Muscle of leg (tissue), 11 donors: ENCODE data around the gene TGFB2. TPM values are rescaled to one million over a fixed set of nuclear protein-coding genes. Genes with fewer than 3 reads are reported as not detected.

Experiments
- DNase-seq: peaks from one replicate; pipeline ENCODE4 v3.0.0; 2013
- H3K27ac ChIP-seq: one replicate; pipeline ENCODE4 v1.5.1; 2013; ENCODE audit warnings: mild to moderate bottlenecking, low read length, control low read depth
- H3K27me3 ChIP-seq: one replicate; pipeline ENCODE4 v1.6.1; 2013; ENCODE audit warnings: low read length; ENCODE audit not compliant: control insufficient read depth, insufficient read depth
- H3K36me3 ChIP-seq: one replicate; pipeline ENCODE4 v1.6.1; 2013; ENCODE audit warnings: low read length; ENCODE audit not compliant: control insufficient read depth, insufficient read depth
- H3K4me1 ChIP-seq: one replicate; pipeline ENCODE4 v1.6.1; 2013; ENCODE audit warnings: low read length; ENCODE audit not compliant: control insufficient read depth, insufficient read depth
- H3K4me3 ChIP-seq: one replicate; pipeline ENCODE4 v1.5.1; 2013; ENCODE audit warnings: low read length, control low read depth
- H3K9me3 ChIP-seq: replicated peaks from 2 replicates; pipeline ENCODE4 v1.6.1; 2013; ENCODE audit warnings: low read depth, low read length; ENCODE audit not compliant: control insufficient read depth
- WGBS: methylation state at CpG from one replicate; pipeline ENCODE4 v1.1.5; 2013; ENCODE audit warnings: missing lambda C conversion rate; ENCODE audit not compliant: insufficient coverage; 5-methylcytosine and 5-hydroxymethylcytosine counted together
- polyA plus RNA-seq, 8 donors: library from polyadenylated mRNA; unstranded; fragments of 120-200 nt; gene quantifications; one replicate each; pipeline versions ENCODE4 v1.2.1 to v1.2.3, GENCODE V29; 2013; ENCODE audit warnings: inconsistent platforms in 1 of 8, low replicate concordance in 1 of 8; ENCODE audit not compliant: insufficient read length in 8 of 8, insufficient read depth in 1 of 8
- total RNA-seq: library from RNA; stranded (reverse); fragments of 120-200 nt; gene quantifications from one replicate; pipeline ENCODE4 v1.2.4, GENCODE V29; 2013

Gene TGFB2
- total and polyA plus RNA-seq, 9 donors = 37.2 to 69.2 (median 50.7) TPM

DNA sequence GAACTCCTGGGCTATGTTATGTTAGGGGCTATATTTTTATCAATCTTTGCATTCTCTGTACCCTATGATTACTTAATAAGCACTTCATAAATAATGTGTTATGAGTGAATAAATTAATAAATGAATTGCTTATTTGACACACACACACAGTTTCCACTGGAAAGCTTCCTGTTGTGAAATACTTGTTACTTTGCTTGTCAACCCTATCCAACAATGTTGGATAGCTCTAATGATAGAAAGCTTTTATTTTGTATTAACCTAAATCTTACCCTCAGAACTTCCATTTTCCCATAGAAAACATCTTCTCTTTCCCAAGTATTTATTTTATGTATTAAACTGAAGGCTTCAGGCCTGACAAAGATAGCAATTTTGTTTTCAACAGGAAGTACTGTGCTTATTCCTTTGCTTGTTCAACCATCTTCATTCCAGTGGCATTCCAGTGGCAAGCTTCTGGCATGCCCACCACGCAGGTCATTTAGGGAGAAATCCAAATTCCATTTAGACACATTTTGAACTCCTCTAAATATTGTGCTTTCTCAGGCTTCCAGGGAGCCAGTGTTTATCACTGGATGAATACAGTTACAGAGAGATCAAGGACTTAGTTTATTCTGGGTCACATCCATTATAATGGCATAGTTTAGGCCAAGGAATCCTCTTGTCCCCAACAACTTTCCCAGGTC lies 134.4 kb downstream of the TGFB2 start:
- Histone ChIP-seq H3K4me1 (peaks cover 12% of the 10 kb centered on the region), H3K9me3 (no peaks in the 10 kb centered on the region), H3K27ac (peak overlapping the region; percentile 56), H3K36me3 (no peaks in the 10 kb centered on the region), H3K4me3 (no peak overlapping the region), H3K27me3 (no peaks in the 10 kb centered on the region)
- DNase-seq = no peak
- WGBS = no CpG with 5 or more reads among the region's 1 CpG

DNA sequence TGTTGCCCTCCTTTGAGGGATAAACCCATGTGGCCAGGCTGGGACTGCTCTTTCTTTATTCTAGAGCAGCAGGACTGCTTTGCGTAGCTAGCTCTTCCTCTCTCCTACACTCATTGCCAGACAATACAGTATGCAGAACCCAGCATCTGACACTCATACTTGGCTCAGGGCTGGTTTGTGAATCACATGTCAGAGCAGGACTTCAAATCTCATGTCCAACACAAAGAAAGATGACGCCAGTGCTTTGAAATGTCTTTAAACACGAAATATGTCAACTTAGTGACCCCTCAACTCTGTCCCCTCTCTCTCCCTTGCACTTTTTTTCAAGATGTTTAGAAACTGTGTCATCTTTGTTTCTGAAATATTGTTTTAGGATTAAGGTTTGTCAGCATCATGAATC lies 135.0 kb downstream of the TGFB2 start:
- Histone ChIP-seq H3K27me3 (no peaks in the 10 kb centered on the region), H3K9me3 (no peaks in the 10 kb centered on the region), H3K36me3 (no peaks in the 10 kb centered on the region), H3K4me1 (peaks cover 8% of the 10 kb centered on the region), H3K4me3 (no peak overlapping the region), H3K27ac (peak overlapping the region; percentile 56)
- peak; percentile 66 for DNase-seq
- WGBS = 56% methylated on average over 1 of the region's 3 CpGs

DNA sequence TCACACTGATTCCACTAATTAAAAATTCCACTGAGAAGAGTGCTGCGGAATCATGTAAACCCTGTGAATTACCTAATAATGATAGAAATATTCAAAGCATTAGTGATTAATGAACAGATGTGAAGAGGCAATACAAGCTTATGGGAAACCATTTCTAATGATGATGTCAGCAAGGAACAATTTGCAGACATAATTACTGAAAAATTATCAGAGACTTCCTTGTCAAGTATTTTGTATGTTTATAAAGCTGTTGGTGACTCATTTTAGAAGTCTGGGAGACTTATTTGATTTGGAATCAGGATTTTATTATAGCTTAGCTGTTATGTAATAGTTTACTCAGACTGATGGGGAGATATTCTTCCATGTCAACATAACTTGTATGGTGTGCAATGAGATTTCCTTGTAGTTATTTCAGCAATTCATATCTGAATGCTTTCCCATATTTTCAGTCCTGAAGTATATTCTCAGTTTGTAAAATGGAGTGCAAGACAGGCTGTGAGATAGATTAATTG lies 135.5 kb downstream of the TGFB2 start:
- peaks cover 7% of the 10 kb centered on the region for H3K4me1 ChIP-seq
- DNase-seq = no peak
- no CpG with 5 or more reads among the region's 1 CpG for WGBS
- H3K36me3 ChIP-seq = no peaks in the 10 kb centered on the region
- H3K27ac ChIP-seq = peak overlapping the region; percentile 56
- H3K27me3 ChIP-seq = no peaks in the 10 kb centered on the region
- H3K4me3 ChIP-seq = no peak overlapping the region
- H3K9me3 ChIP-seq = no peaks in the 10 kb centered on the region

DNA sequence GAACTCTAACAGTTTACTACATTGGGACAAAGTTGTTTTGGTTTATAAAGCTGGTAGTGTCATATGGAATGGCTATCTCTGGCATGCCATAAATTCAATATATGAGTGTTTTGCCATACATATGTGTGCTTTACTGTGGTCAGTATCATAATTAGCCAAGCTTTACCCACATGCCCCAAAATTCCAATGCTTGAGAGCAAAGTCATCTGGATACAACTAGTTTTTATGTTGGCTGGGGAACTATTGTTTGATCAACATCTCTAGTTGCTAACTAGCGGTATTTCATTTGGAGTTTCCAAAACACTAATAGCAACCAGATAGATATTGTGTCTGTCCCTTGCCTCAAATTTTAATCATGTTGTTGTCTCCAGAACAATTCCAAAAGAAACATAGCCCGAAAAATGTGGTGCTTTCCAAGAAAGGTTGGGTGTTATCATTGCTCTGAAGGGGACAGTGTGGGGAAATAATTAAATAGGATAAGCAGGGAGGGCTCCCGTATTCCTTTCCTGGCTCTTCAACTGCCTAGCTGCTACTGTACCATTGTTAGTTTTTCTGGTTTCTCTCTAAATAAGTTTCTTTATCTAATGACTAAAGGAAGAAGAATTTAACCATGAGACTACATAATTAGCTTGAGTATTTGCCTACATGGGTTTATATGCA lies 136.1 kb downstream of the TGFB2 start:
- no peak overlapping the region for H3K4me3 ChIP-seq
- peaks cover 7% of the 10 kb centered on the region for H3K4me1 ChIP-seq
- no peak for DNase-seq
- no CpG with 5 or more reads among the region's 3 CpGs for WGBS
- H3K27ac ChIP-seq = peak overlapping the region; percentile 17
- no peaks in the 10 kb centered on the region for H3K27me3 ChIP-seq
- no peaks in the 10 kb centered on the region for H3K36me3 ChIP-seq
- H3K9me3 ChIP-seq = no peaks in the 10 kb centered on the region

DNA sequence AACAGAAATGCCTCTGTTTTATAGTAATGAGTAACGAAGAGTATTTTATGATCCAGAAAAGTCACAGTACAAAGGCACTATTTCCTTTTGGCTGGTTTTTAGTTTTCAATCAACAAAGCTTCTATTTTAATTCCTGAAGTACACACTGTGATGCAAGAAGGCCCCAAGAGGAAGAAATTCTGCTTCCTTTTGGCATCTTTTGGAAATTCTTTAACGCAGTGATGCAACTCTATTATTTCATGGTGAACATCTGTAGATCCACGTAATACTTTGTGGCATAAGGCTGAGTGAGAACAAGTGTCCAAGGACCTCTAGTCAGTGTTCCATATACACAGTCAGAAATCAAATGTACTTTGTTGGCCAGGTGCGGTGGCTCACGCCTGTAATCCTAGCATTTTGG lies 137.5 kb downstream of the TGFB2 start:
- Histone ChIP-seq H3K4me1 (peaks cover 7% of the 10 kb centered on the region), H3K36me3 (no peaks in the 10 kb centered on the region), H3K27ac (no peak overlapping the region), H3K27me3 (no peaks in the 10 kb centered on the region), H3K4me3 (no peak overlapping the region), H3K9me3 (no peaks in the 10 kb centered on the region)
- WGBS = 45% methylated on average over 2 of the region's 5 CpGs
- DNase-seq = peak; percentile 77

DNA sequence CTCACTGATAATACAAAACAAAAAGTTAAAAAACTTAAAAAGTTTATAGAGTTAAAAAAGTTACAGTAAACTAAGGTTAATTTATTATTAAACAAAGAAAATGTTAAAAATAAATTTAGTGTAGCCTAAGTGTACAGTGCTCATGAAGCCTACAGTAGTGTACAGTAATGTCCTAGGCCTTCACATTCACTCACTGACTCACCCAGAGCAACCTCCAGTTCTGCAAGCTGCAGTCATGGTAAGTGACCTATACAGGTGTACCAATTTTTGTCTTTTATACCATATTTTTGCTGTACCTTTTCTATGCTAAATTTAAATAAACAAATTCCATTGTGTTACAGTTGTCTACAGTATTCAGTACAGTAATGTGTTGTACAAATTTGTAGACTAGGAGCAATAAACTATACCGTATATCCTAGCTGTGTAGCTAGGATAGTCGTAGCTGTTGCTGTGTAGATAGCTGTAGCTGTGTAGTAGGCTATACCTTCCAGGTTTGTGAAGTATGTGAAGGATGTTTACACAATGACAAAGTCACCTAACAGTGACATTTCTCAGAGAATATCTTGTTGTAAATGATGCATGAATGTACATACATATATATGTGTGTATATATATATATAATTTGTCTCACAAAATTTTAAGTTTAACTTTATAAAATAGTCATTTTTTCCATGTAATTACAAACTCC lies 140.2 kb downstream of the TGFB2 start:
- H3K27me3 ChIP-seq = no peaks in the 10 kb centered on the region
- no peak overlapping the region for H3K4me3 ChIP-seq
- H3K27ac ChIP-seq = no peak overlapping the region
- no peak for DNase-seq
- H3K9me3 ChIP-seq = no peaks in the 10 kb centered on the region
- H3K36me3 ChIP-seq = no peaks in the 10 kb centered on the region
- no CpG with 5 or more reads among the region's 2 CpGs for WGBS
- no peaks in the 10 kb centered on the region for H3K4me1 ChIP-seq

DNA sequence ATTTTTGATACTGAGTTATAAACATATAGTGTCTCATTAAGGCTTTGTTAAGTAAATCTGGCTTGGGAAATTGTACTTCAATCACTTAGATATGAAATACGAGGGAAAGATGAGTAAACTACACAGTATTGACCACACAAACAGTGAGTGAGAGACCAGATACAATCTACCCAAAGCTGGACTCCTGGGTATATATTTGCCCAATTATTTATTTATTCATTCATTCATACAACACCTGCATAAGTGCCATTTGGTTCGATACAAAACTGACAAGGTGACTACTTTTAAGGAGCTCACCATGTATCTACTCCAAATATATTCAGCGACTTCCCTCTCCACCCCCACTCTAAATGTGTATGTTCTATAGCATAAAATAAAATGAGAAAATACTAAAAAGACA lies 143.4 kb downstream of the TGFB2 start:
- Histone ChIP-seq H3K9me3 (no peaks in the 10 kb centered on the region), H3K36me3 (no peaks in the 10 kb centered on the region), H3K4me3 (no peak overlapping the region), H3K27me3 (no peaks in the 10 kb centered on the region), H3K27ac (no peak overlapping the region), H3K4me1 (no peaks in the 10 kb centered on the region)
- DNase-seq = no peak
- WGBS = no CpG with 5 or more reads among the region's 3 CpGs

DNA sequence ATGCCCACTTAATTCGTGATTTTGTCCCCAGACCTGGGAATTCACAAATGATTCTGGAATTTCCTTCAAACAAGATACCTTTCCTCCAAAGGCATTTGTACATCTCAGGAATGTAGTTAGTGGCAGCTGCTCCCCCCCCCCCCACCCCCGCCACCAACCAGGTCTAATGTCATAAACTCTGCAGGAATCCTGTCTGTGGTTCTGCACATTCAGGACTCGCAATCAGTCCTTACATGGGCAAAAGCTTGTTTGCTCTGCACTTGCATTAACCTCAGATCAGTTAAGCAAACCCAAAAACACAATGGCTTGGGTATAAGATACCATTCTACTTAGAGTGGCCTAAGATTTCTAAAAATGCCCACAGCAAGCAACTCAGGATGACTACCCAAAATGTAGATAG lies 143.8 kb downstream of the TGFB2 start:
- no CpG with 5 or more reads among the region's 3 CpGs for WGBS
- H3K9me3 ChIP-seq = no peaks in the 10 kb centered on the region
- no peak for DNase-seq
- no peaks in the 10 kb centered on the region for H3K36me3 ChIP-seq
- no peaks in the 10 kb centered on the region for H3K4me1 ChIP-seq
- H3K27me3 ChIP-seq = no peaks in the 10 kb centered on the region
- H3K4me3 ChIP-seq = no peak overlapping the region
- no peak overlapping the region for H3K27ac ChIP-seq

DNA sequence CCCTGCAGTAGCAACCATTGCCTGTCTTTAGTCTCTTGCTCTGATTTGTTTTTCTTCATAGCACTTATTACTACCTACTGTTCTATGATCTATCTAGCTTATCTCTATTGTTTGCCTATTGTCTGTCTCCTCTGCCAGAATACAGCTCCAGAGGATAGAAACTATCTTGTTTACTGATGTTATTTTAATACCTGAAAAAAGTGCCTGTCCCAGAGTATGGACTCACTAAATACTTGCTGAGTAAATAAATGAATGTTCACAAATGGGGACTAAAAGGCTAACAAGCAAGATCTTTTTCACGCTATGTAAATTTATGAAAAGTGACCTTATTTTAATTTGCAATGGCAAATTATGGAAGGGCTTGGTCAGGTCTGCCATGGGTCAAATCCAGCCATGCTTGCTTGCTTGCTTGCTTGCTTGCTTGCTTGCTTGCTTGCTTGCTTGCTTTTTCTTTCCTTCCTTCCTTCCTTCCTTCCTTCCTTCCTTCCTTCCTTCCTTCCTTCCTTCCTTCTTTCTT lies 145.3 kb downstream of the TGFB2 start:
- Histone ChIP-seq H3K27ac (no peak overlapping the region), H3K27me3 (no peaks in the 10 kb centered on the region), H3K4me3 (no peak overlapping the region), H3K36me3 (no peaks in the 10 kb centered on the region), H3K9me3 (no peaks in the 10 kb centered on the region), H3K4me1 (peaks cover 5% of the 10 kb centered on the region)
- DNase-seq = no peak
- WGBS = 100% methylated on average over 1 of the region's 1 CpG

DNA sequence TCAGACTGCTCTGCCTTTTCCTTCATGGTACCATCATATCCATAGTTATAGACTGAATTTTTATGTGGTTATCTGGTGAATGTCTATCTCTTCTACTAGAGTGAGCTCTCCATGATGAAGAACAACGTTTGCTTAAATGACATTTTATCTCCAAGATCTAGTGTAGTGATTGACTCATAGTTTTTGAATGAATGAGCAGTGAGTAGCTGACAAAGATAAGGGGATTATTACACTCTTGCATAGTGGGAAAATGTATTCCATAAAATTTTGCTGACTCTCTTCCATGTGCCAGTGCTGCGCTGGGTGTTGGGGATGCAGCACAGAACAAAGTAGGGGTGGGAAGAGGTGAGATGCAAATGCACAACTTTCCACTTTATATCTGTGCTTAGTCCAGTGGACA lies 147.7 kb downstream of the TGFB2 start:
- no CpG with 5 or more reads among the region's 2 CpGs for WGBS
- Histone ChIP-seq H3K36me3 (no peaks in the 10 kb centered on the region), H3K27me3 (no peaks in the 10 kb centered on the region), H3K27ac (no peak overlapping the region), H3K4me3 (no peak overlapping the region), H3K4me1 (peaks cover 5% of the 10 kb centered on the region), H3K9me3 (no peaks in the 10 kb centered on the region)
- no peak for DNase-seq
